HepG2 (cell line): ENCODE measurements around the gene ZNF32. TPM values are rescaled to one million over a fixed set of nuclear protein-coding genes. Genes with fewer than 3 reads are reported as not detected.

Experiments
- ATAC-seq: fragments of 200-7000 bp; cut with Tn5 transposase; 3 replicates; pipeline ENCODE4 v1.9.1; 2020; ENCODE audit warnings: mild to moderate bottlenecking, moderate library complexity
- BruUV-seq: library from RNA; stranded (reverse); fragments of 400-500 nt; replicated peaks from 2 replicates; lab custom pipeline; 2021; lab: Mats Ljungman, UMichigan
- CTCF ChIA-PET: fragments of 300-600 bp; formaldehyde crosslinking; extraction: SDS; loops from one replicate; lab custom pipeline; 2021; ENCODE audit warnings: low total read pairs, inconsistent platforms, low intra/inter-chr PET ratio; lab: Yijun Ruan, JAX
- POLR2A ChIA-PET: fragments of 350-600 bp; sonication (Branson Sonifier 250); formaldehyde crosslinking; loops from one replicate; lab custom pipeline; 2020; ENCODE audit warnings: antibody characterized with exemption, inconsistent platforms; lab: Yijun Ruan, JAX
- DNase-seq: peaks from one replicate; pipeline ENCODE4 v3.0.0-alpha.2; 2015; ENCODE audit warnings: low spot score
- FAIRE-seq: peaks from 3 replicates; lab custom pipeline; 2011; peaks lifted over from hg19 to GRCh38; lab: Jason Lieb, UNC
- H2AFZ ChIP-seq: one replicate; pipeline ENCODE4 v1.6.1; 2011; ENCODE audit warnings: low read length, inconsistent platforms
- H3K27ac ChIP-seq: fragments of 300-600 bp; 3 replicates; pipeline ENCODE4 v1.8.0; 2011; ENCODE audit warnings: mixed run types, mild to moderate bottlenecking, mixed read lengths, low read length, inconsistent platforms; ENCODE audit not compliant: insufficient read depth; ENCODE audit errors: extremely low read length
- H3K27me3 ChIP-seq, 2 experiments: fragments of 200-600 bp in 1 of 2; 2 replicates in 1 of 2; 3 replicates in 1 of 2; pipeline versions ENCODE4 v1.6.0 to v1.8.0; 2011; ENCODE audit warnings: low read length in 2 of 2, mild to moderate bottlenecking in 2 of 2, moderate library complexity in 2 of 2, inconsistent platforms in 1 of 2; ENCODE audit not compliant: insufficient read depth in 2 of 2, control insufficient read depth in 1 of 2
- H3K36me3 ChIP-seq, 2 experiments: fragments of 200-600 bp in 1 of 2; replicated peaks in 1 of 2; 2 replicates in 1 of 2; 3 replicates in 1 of 2; pipeline versions ENCODE4 v1.5.1 to v1.8.0; 2011; ENCODE audit warnings: low read length in 2 of 2, inconsistent platforms in 1 of 2; ENCODE audit not compliant: insufficient read depth in 2 of 2, control insufficient read depth in 1 of 2
- H3K4me1 ChIP-seq: 2 replicates; pipeline ENCODE4 v1.5.1; 2012; ENCODE audit warnings: low read length, inconsistent platforms; ENCODE audit not compliant: insufficient read depth
- H3K4me2 ChIP-seq: 2 replicates; pipeline ENCODE4 v1.6.0; 2011; ENCODE audit warnings: low read depth, low read length, inconsistent platforms
- H3K4me3 ChIP-seq, 3 experiments: fragments of 200-600 bp in 1 of 3; sonication (generic), shearing (Covaris generic) in 1 of 3; replicated peaks in 1 of 3; 2 replicates each; pipeline ENCODE4 v1.5.1; 2011 to 2016; ENCODE audit warnings: low read length in 3 of 3, inconsistent platforms in 2 of 3, low read depth in 2 of 3, mild to moderate bottlenecking in 2 of 3, control low read depth in 1 of 3, mixed read lengths in 1 of 3; ENCODE audit not compliant: insufficient read depth in 1 of 3
- H3K79me2 ChIP-seq: one replicate; pipeline ENCODE4 v1.6.1; 2011; ENCODE audit warnings: low read length, inconsistent platforms; ENCODE audit not compliant: insufficient read depth
- H3K9ac ChIP-seq: 2 replicates; pipeline ENCODE4 v1.6.0; 2011; ENCODE audit warnings: mild to moderate bottlenecking, low read depth, low read length, inconsistent platforms; ENCODE audit not compliant: insufficient read depth
- H3K9me3 ChIP-seq: 2 replicates; pipeline ENCODE4 v1.5.1; 2012; ENCODE audit warnings: mild to moderate bottlenecking, low read length
- H4K20me1 ChIP-seq: 2 replicates; pipeline ENCODE4 v1.6.0; 2011; ENCODE audit warnings: inconsistent platforms, mild to moderate bottlenecking, low read length, moderate library complexity; ENCODE audit not compliant: insufficient read depth
- ATF7 ChIP-seq, 2 experiments: fragments of 450-650 bp in 1 of 2; sonication (generic) in 1 of 2; formaldehyde crosslinking in 1 of 2; IDR thresholded peaks; 2 replicates each; pipeline versions ENCODE4 v1.4.0 to v1.6.1; 2016 to 2020; ENCODE audit warnings: antibody characterized with exemption in 1 of 2, mild to moderate bottlenecking in 1 of 2, missing genetic modification reagents in 1 of 2
- HDAC1 ChIP-seq: sonication (generic); formaldehyde crosslinking; IDR thresholded peaks from 2 replicates; pipeline ENCODE4 v1.5.1; 2020; ENCODE audit warnings: mild to moderate bottlenecking, missing genetic modification reagents
- NFYB ChIP-seq: sonication (generic); formaldehyde crosslinking; IDR thresholded peaks from 2 replicates; pipeline ENCODE4 v1.4.0; 2020; ENCODE audit warnings: missing genetic modification reagents
- SPEN ChIP-seq: sonication (generic); formaldehyde crosslinking; IDR thresholded peaks from 2 replicates; pipeline ENCODE4 v1.5.1; 2020; ENCODE audit warnings: low read depth, mild to moderate bottlenecking, missing genetic modification reagents
- STAG1 ChIP-seq: sonication (generic); formaldehyde crosslinking; IDR thresholded peaks from 2 replicates; pipeline ENCODE4 v1.4.0; 2020; ENCODE audit warnings: missing genetic modification reagents
- ZBTB14 ChIP-seq: sonication (generic); formaldehyde crosslinking; IDR thresholded peaks from 2 replicates; pipeline ENCODE4 v1.4.0; 2020; ENCODE audit warnings: missing genetic modification reagents
- ZMYM4 ChIP-seq: sonication (generic); formaldehyde crosslinking; IDR thresholded peaks from 2 replicates; pipeline ENCODE4 v1.8.1; 2023; ENCODE audit warnings: mild to moderate bottlenecking, missing genetic modification reagents
- ZNF710 ChIP-seq: sonication (generic); formaldehyde crosslinking; IDR thresholded peaks from 2 replicates; pipeline ENCODE4 v1.5.0; 2020; ENCODE audit warnings: mild to moderate bottlenecking, missing genetic modification reagents, borderline replicate concordance
- ZNF773 ChIP-seq: sonication (generic); formaldehyde crosslinking; IDR thresholded peaks from 2 replicates; pipeline ENCODE4 v1.4.0; 2020; ENCODE audit warnings: missing genetic modification reagents, borderline replicate concordance
- ZNF83 ChIP-seq: sonication (generic); formaldehyde crosslinking; IDR thresholded peaks from 2 replicates; pipeline ENCODE4 v1.4.0; 2020; ENCODE audit warnings: missing genetic modification reagents, mild to moderate bottlenecking, borderline replicate concordance
- ZSCAN31 ChIP-seq: sonication (generic); formaldehyde crosslinking; IDR thresholded peaks from 2 replicates; pipeline ENCODE4 v1.5.0; 2020; ENCODE audit warnings: low read depth, mild to moderate bottlenecking, missing genetic modification reagents
- ZXDC ChIP-seq: sonication (generic); formaldehyde crosslinking; IDR thresholded peaks from 2 replicates; pipeline ENCODE4 v1.5.0; 2020; ENCODE audit warnings: mild to moderate bottlenecking, missing genetic modification reagents
- WGBS: methylation state at CpG from one replicate; pipeline ENCODE4 v1.1.6; 2017; ENCODE audit warnings: low lambda C conversion rate; 5-methylcytosine and 5-hydroxymethylcytosine counted together
- in situ Hi-C: cut with HindIII; loops from 2 replicates; pipeline ENCODE4 v1.10.0; 2017; ENCODE audit warnings: low pct_unique_long_range_greater_than_20kb; ENCODE audit not compliant: extremely low pct_ligation_motif_present
- intact Hi-C: fragments of 100-400 bp; cut with micrococcal nuclease; formaldehyde crosslinking; loops from one replicate; pipeline ENCODE4 v1.10.0; 2022; ENCODE audit not compliant: unreplicated experiment
- polyA plus RNA-seq, 8 experiments: library from polyadenylated mRNA; depleted of rRNA in 3 of 8; stranded (reverse) in 7 of 8; unstranded in 1 of 8; fragments of >200 nt; fragmentation: Illumina TruSeq in 4 of 8; extraction: Trizol in 4 of 8; gene quantifications; 2 replicates each; pipeline versions ENCODE4 v1.2.1 to v1.2.3, GENCODE V29; 2011 to 2016; ENCODE audit warnings: low read depth in 4 of 8, missing spikeins in 1 of 8, mixed read lengths in 1 of 8; ENCODE audit not compliant: insufficient read depth in 1 of 8
- total RNA-seq, 5 experiments: library from RNA; depleted of rRNA; stranded (reverse); fragments of >200 nt; fragmentation: Illumina TruSeq; extraction: Trizol; gene quantifications; 2 replicates each; pipeline ENCODE4 v1.2.3, GENCODE V29; 2016; ENCODE audit warnings: low read depth in 1 of 5
- TF ChIP-seq, protein P1 (sequence below): sonication (generic); formaldehyde crosslinking; IDR thresholded peaks from 2 replicates; pipeline ENCODE4 v1.9.0; 2022; ENCODE audit warnings: missing genetic modification reagents, mild to moderate bottlenecking, borderline replicate concordance
- TF ChIP-seq, protein P2 (sequence below): IDR thresholded peaks from 2 replicates; pipeline ENCODE4 v1.6.1; 2012; ENCODE audit warnings: inconsistent platforms

ZNF32 gene
- total and polyA plus RNA-seq, 2 of the 13 experiments (the other 11 are each of a cell fraction or from before 2014, with no cell fraction given) = 12.5 to 16.9 TPM

GRCh38 chr10:43689955-43690771, 41.5 kb upstream of the ZNF32 start:
- CTCF ChIA-PET = interaction anchor here (1.2 to 2.8 kb wide), 2 partner anchors 95 to 696 kb away, joined by 3 to 16 read pairs; no protein-coding TSS in a partner anchor
- Histone ChIP-seq H3K27ac (no peak overlapping the region), H3K9me3 (no peaks in the 10 kb centered on the region), H3K4me1 (no peaks in the 10 kb centered on the region), H3K27me3 (peaks cover 0 to 3% of the 10 kb centered on the region in 2 experiments; a peak in 1 of 5 replicates), H3K79me2 (no peaks in the 10 kb centered on the region), H4K20me1 (no peaks in the 10 kb centered on the region), H3K4me2 (peak overlapping the region; percentile 40; the same call in 1 of the 2 replicates), H2AFZ (no peak overlapping the region), H3K36me3 (no peaks in the 10 kb centered on the region), H3K9ac (no peak overlapping the region), H3K4me3 (peak overlapping the region in 1 of 3 experiments; percentile 24; a peak in 1 of 6 replicates)
- WGBS = 51% methylated on average over 30 of the region's 65 CpGs
- DNase-seq (peak; percentile 27), ATAC-seq (peak; percentile 99), FAIRE-seq (no peak)
- BruUV-seq = no TSS peak
- intact Hi-C loops = loop anchor here (1.0 to 10.0 kb wide), 2 partner anchors 95 to 696 kb away; no protein-coding TSS in a partner anchor
- in situ Hi-C loops = no loop called here
- POLR2A ChIA-PET = no interaction called here
- TF ChIP-seq ZXDC (no peak), ZBTB14 (CRISPR knock-in tag) (peak; percentile 89), HDAC1 (CRISPR knock-in tag) (peak; percentile 33; the same call in 1 of the 2 replicates), ZNF710 (CRISPR knock-in tag) (no peak), ZSCAN31 (peak; percentile 32; the same call in 1 of the 2 replicates), ATF7 (IDR thresholded peaks at IDR 0.05) (no peak), ATF7 (CRISPR knock-in tag; IDR thresholded peaks at IDR 0.05) (no peak), NFYB (no peak), ZMYM4 (CRISPR knock-in tag) (peak; percentile 64; the same call in 1 of the 2 replicates), STAG1 (CRISPR knock-in tag) (peak; percentile 92), SPEN (0 out of 2 replicates have a peak, but pooled peaks have one; percentile 16), ZNF773 (CRISPR knock-in tag) (no peak), ZNF83 (CRISPR knock-in tag) (no peak)
- TF ChIP-seq, protein P1, sequence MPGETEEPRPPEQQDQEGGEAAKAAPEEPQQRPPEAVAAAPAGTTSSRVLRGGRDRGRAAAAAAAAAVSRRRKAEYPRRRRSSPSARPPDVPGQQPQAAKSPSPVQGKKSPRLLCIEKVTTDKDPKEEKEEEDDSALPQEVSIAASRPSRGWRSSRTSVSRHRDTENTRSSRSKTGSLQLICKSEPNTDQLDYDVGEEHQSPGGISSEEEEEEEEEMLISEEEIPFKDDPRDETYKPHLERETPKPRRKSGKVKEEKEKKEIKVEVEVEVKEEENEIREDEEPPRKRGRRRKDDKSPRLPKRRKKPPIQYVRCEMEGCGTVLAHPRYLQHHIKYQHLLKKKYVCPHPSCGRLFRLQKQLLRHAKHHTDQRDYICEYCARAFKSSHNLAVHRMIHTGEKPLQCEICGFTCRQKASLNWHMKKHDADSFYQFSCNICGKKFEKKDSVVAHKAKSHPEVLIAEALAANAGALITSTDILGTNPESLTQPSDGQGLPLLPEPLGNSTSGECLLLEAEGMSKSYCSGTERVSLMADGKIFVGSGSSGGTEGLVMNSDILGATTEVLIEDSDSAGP (CRISPR knock-in tag) = peak; percentile 75; the same call in 1 of the 2 replicates
- TF ChIP-seq, protein P2, sequence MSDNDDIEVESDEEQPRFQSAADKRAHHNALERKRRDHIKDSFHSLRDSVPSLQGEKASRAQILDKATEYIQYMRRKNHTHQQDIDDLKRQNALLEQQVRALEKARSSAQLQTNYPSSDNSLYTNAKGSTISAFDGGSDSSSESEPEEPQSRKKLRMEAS = peak; percentile 27; the same call in 1 of the 2 replicates
